HG03064 (cell line): ENCODE results near the gene CDK13.
A peak's percentile ranks its signal among the peaks of the same experiment; 100 is the strongest.

Experiments
- ATAC-seq: cut with Tn5 transposase; IDR thresholded peaks from one replicate; pipeline ENCODE4 v1.9.1; 2021; ENCODE audit warnings: low read depth; ENCODE audit not compliant: unreplicated experiment

CDK13 gene

DNA sequence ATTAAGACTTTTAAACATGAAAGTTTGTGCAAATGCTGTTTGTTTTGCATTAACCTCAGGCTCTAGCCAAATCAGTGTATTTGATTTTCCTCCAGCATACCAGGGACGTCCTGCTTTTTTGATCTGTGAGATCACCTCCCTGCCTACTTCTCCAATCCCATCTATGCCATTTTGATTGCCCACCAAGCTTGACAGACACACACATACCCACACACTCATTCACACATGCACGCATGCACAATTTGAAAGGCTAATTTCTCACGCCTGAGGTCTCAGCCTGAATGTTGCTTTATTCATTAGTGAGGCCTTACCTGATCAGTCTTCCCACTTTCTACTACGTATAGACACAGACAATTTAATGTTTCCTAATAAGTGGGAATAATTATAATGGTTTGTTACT lies 53.5 kb downstream of the CDK13 start:
- no peak for ATAC-seq

DNA sequence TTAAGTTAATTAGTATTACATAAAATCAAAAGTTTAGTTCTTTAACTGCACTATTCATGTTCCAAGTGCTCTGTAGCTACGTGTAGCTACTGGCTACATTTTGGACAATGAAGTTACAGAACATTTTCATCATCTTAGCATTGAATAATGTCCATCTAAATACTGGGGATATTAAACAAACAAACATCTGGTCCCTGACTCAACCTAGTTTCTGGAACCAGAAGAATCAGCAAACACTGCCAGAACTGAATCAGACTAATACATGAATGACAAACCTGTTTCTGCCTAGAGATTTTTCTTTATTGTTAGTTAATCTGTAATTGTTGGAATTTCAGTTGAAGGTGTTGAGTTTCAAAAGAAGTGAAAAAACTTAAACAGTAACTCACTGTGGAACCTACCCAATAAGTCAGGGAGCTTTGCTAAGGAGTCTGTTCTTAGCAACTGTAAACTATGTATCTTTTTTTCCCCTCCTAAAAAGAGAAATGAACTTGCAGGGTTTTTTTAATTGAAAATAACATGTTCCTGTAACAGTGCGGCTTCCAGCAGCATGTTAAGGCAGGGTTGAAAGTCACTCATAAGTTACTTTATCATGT lies 58.3 kb downstream of the CDK13 start:
- no peak for ATAC-seq

DNA sequence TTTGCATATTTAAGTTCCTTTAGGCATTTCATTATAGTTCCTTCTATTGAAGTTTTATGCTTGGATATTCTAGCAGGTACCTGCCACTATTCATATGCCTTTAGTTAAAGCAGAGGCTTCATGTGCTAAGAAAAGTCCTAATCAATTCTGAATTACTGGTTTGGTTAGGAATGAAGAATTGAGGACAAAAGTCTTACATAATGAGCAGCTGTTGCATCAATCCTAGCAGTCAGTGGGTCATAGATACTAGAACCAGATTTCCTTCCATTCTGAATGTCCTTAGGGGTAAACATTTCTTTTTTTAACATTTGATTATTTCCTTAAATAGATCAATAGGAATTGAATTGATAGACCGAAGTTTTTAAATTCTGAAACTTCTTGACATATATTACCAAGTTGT lies 59.2 kb downstream of the CDK13 start:
- no peak for ATAC-seq

DNA sequence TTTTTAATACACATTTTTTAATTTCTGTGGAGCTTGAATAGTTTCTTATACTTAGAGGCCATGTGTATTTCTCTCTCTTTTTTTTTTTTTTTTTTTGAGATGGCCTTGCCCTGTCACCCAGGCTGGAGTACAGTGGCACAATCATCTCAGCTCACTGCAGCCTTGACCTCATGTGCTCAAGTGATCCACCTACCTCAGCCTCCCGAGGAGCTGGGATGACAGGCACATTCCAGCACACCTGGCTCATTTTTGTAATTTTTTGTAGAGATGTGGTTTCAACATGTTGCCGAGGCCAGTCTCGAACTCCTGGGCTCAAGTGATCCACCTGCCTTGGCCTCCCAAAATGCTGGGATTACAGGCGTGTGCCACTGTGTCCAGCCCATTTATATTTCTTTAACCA lies 64.3 kb downstream of the CDK13 start:
- ATAC-seq: no peak

DNA sequence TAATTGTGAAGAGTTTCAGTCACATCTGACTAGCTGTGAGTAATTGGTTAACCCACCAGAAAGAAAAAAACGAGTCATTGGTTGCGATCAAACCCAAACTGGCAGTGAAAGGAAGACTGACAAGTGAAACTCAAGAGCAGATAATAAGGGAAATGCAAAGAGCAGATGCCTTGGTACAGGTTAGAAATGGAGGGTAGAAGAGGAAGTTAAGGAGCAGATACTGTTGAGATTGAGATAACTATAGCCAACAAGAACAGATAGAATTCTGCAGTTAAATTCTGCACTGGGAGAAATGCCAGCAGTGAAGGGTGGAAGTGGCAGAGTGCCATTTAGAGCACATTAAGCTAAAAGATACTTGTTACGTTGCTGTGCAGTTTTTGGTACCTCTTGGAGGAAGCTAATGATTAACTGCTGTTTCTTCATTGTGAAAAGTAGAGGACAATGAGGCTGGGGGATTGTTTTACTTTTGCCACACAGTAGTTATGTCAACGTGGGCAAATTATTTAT lies 65.8 kb downstream of the CDK13 start:
- peak; percentile 91 for ATAC-seq

DNA sequence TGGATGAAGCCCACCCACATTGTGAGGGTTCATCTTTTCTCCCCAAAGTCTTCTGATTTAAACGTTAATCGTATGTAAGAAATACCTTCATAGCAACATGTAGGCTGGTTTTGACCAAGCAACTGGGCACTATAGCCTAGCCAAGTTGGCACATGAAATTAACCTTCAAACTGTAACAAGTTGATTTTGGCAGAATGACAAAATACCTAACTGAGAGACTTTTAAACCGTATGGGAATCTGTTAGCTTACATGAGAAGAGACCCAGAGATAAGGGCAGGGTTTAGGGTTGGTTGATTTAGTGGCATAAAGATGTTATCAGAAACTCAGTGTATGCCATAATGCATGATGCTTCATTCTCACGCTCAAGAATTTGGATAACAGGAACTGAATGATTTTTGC lies 69.5 kb downstream of the CDK13 start:
- no peak for ATAC-seq

DNA sequence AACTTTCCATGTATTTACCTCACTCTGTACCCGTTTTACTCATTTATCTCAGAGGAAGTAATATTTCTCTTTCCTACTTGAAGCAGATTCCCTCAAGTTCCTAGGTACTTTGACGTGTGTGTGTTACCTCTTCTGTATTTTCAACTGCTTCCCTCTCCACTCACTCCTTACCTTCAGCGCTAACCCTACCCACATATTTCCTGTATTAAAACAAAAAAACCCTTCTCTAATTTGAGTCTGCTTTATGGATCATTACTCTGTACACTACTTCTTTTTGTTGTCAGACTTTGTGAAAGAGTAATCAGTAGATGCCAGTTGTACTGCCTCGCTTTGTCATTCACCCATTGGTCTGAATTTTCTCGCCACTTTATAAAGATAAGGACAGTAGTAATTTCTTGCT lies 74.0 kb downstream of the CDK13 start:
- ATAC-seq: no peak

DNA sequence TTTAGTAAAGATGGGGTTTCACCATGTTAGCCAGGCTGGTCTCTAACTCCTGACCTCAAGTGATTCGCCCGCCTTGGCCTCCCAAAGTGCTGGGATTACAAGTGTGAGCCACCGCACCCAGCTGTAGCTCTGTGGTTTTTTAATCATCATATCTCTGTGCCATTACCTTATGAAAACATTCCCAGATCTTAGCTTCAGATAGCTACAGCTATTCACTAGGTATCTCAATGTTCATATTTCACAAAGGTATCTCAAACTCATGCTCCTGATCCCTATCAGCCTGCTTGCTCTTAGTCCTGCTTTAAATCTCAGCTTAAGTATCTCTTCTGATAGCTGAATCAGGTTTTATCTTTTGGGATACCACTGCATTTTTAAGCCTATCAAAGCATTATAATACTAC lies 74.8 kb downstream of the CDK13 start:
- no peak for ATAC-seq

DNA sequence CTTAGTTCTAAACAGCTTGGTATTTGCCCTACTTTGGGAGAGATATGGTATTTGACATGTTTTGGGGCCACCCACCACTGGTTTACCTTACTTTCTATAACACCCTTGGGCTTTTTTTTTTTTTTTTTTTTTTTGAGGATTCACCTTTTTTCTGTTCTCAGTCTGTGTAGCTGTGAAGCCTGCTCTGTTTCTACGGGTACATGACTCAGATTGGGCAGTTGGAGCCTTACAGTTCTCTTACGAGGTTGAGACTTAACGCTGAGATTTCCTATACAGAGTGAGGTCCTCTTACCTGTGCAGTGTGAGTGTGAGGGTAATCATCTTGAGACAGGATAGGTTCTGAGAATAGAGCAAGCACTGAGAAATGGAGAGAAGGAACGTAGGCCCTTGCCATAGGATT lies 77.5 kb downstream of the CDK13 start:
- no peak for ATAC-seq

DNA sequence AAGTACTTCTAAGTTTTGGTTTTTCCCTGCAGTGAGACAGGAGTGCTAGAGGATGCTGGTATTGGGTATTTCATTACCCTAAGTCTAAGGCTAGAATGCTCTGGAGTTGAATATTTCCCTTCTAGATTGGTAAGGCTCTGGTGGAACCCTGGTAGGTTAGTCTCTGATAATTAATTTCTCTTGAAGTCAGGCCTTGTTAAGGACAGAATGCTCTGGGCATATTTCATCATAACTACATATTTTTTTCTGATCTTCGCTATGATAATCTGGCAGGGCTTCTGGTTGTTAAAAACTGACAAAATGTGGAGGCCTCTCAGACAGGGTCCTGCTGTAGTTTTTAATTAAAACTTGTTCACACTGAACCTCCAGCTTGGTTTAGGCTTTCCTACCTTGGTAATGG lies 83.8 kb downstream of the CDK13 start:
- no peak for ATAC-seq

DNA sequence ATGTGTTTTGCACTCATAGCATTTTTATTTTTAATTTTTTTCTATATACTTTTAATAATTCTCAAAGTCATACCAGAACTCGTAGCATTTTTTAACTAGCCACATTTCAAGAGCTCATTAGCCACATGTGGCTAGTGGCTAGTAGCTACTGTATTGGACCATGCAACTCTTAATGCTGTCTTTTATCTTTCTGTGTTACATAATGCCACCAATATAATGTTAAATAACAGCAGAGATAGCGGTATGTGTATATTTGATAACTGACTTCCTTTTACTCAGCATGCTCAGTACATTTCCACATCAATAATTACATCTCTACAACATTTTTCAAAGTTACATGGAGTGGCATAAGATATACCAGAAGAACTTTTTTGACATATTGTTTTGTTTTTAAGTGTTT lies 91.4 kb downstream of the CDK13 start:
- no peak for ATAC-seq

DNA sequence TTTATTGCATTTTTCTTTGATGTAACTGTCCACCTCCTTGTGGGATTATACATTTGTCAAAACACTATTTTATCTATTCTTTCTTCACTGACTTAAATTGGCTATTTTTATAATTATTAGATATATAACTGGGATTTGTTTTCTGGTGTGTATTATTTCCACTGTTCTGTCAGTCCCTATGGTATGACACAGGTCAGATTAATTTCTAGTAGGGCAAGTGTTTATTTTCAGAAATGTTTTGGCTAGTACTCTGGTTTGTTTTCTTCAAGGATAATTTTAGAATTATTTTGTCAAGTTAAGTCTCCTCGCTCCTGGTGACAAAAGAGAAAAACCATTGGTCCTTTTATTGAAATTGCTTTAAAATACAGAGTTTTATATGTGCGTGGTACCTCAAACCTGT lies 93.1 kb downstream of the CDK13 start:
- ATAC-seq: no peak

DNA sequence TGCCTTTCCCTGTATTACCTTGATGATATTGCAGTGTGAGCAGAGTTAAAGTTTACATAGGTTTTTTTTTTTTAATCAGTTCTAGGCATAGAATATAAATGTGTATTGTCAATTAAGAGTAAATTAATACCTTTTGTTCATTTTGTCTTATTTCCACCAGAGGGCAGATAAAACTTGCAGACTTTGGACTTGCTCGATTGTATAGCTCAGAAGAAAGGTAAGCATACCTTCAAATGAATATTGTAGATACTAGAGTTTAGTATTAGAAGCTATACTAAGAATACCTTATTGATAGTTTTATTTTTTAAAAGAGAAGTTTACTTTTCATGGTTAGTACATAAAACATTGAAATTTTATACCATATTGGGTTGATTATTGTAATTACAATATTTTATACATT lies 97.6 kb downstream of the CDK13 start:
- no peak for ATAC-seq

DNA sequence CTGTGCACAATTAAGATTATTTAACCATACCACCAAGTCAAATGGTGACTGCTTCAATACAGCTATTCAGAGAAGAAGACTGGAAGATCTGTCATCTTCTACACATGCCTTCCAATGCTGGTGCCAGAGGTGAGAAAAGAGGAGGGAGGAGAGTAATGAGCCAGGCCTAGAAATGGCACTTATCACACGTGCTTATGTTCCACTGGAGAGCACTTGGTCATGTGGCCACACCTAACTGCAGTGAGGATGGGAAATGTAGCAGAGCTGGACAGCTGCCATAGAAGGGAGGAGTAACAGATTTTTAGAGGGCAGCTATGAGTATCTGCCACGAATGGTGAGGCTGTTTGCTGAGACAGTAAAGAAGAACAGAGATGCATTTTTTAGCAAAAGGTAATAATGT lies 107.2 kb downstream of the CDK13 start:
- no peak for ATAC-seq

DNA sequence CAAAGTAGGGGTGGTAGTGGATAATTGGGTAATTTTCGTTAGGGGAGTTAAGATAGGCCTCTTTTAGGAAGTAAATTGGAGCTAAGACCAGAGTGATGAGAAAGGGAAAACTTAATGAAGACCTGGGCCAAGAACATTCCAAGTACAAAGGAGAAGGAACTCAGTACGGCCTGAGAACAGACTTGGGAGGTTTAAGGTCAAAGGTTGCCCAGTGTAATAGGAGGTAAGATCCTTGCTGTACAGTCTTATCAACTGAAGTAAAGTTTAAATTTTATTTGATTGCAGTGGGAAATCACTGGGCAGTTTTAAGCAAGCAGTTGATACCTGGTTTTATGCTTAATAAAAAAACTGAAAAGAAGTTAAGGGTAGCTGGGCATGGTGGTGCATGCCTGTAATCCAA lies 108.0 kb downstream of the CDK13 start:
- no peak for ATAC-seq

DNA sequence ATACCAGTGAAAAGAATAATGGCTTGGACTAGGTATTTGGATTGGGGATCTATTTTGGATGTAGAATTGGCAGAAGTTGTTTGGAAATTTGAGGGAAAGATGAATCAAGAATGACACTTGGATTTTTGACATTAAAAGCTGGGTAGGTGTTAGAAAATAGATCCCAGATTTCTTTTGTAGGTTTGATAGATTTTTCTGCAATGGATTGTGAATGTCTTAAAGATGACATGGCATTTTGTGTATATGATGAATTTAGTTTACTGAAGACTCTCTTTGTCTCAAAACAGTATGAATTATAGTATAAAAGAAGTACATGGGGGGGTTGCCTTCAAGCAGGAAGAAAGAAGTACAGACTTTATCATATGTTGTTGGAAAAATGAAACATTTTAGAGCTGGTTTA lies 108.6 kb downstream of the CDK13 start:
- no peak for ATAC-seq

DNA sequence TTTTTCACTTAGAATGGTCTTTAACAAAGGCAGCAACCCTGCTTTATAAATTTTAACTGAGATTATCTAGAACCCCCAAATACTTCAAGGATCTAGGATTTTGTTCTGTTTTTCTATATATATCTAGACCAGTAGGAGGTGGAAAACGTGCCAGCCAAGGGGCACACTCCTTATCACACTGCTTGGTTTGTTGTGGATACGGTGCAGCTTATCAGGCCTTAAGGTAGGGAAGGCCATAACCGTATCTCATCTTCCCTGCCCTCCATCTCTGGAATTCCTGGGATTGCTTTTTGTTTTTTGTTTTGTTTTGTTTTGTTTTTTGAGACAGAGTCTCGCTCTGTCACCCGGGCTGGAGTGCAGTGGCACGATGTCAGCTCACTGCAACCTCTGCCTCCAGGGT lies 109.0 kb downstream of the CDK13 start:
- ATAC-seq: no peak

DNA sequence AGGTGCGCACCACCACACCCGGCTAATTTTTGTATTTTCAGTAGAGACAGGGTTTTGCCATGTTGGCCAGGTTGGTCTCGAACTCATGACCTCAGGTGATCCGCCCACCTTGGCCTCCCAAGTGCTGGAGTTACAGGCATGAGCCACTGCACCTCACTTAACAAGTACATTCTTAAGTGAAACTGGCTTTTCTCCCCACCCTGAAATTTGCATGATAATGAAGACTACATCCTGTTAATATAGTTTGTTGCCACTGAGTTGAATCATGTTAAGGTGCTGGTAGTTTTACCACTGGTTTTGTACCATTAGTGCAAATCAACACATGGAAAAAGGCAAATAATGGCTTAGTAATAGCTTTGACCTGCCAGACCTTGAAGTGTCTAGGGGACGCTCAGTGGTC lies 122.2 kb downstream of the CDK13 start:
- no peak for ATAC-seq

DNA sequence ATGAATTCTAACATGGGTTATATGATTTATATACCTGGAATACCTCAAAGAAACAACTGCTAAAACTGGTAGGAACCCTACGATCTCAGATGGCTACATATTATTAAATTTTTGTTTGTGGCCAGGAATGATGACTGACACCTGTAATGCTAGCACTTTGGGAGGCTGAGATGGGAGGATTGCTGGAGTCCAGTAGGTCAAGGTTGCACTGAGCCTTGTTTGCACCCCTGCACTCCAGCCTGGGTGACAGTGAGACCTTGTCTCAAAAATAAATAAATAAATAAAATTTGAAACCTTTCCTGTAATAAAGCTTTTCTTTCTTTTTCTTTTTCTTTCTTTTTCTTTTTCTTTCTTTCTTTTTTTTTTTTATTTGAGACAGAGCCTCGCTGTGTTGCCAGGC lies 123.2 kb downstream of the CDK13 start:
- no peak for ATAC-seq

DNA sequence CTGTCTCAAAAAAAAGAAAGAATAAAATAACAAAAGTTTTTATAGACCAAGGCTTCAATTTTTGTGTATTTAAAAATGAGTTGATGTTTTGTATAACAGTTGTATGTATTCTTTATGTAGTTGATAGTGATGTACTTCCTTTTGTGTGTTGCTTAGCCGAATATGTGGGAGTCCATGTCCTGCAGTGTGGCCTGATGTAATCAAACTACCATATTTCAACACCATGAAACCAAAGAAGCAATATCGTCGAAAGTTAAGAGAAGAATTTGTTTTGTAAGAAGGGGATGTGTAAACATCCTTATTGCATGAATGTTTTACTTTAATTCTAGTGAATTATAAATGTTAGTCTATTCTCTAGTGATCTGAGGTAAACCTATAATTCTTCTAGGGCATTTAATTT lies 127.8 kb downstream of the CDK13 start:
- ATAC-seq: no peak

DNA sequence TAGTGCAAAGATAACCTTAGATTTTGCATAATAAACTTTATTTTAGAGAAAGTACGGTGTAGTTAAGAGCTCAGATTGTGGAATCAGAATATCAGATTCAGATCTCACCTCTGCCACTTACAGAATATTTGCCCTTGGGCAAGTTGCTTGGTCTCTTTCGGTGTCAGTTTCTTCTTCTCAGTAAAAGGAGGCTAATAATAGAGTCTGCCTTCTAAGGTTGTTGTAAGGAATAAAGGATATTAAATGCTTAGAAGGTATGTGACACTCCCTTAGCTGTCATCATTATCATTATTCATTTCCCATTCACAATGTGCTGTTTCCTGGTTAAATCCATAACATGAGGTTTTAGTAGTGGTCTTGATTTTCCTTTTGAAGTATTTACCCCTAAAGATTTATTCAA lies 142.1 kb downstream of the CDK13 start:
- no peak for ATAC-seq

DNA sequence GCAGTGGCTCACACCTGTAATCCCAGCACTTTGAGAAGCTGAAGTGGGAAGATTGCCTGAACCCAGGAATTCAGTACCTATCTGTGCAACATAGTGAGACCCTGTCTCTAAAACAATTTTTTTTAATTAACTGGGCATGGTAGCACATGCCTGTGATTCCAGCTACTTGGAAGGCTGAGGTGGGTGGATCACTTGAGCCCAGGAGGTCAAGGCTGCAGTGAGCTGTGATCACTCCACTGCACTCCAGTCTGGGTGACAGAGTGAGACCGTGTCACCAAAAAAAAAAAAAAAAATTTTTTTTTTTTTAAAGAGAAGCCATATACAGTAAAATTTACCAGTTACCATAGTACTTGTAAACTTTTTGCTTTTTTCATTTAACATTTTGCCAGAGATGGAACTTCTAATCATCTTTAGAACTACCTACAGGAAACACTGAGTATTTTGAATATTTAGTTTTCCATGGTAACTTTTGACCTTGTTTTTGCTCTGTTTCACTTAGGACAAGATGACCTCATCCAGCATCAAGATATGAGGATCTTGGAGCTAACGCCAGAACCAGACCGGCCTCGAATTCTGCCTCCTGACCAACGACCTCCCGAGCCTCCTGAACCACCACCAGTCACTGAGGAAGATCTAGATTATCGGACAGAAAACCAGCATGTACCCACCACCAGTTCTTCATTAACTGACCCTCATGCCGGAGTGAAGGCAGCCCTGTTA lies 143.7 kb downstream of the CDK13 start:
- no peak for ATAC-seq

DNA sequence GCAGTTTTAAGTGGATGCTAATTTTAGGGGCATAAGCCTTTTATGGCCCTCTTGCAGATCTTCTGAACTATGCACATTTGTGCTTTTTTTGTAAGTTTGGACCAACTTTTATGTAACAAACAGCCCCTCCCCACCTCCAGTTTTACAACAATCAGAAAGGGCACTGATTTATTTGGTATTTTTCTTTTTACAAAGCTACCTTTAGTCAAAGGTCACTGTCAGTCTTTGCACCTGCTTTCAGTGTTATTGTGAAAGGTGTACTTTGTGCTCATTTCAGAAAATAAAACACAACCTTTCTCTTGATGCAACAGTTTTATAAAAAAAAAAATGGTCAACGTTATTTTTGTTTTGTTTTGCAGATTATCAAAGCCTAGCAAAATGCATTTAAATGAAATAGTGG lies 145.2 kb downstream of the CDK13 start:
- no peak for ATAC-seq
